HG02981 (cell line): ENCODE results near the gene ALDH16A1.
A peak's percentile ranks its signal among the peaks of the same experiment; 100 is the strongest.
"Not testable (repeated sequence)": the region's sequence is repeated elsewhere in the genome, so short reads cannot be mapped to it uniquely, and the experiment has no call there.

ENCODE experiments used
- ATAC-seq: cut with Tn5 transposase; IDR thresholded peaks from one replicate; pipeline ENCODE4 v1.9.1; 2021; ENCODE audit warnings: mild to moderate bottlenecking, moderate library complexity; ENCODE audit not compliant: unreplicated experiment

Gene ALDH16A1

DNA sequence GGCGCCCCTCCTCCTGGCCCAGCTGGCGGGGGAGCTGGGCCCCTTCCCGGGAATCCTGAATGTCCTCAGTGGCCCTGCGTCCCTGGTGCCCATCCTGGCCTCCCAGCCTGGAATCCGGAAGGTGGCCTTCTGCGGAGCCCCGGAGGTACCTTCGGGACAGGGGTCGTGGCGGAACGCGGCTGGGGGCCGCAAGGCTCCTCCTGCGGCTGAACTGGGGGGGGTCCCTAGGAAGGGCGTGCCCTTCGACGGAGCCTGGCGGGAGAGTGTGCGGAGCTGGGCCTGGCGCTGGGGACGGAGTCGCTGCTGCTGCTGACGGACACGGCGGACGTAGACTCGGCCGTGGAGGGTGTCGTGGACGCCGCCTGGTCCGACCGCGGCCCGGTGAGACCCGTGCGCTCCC is 8.6 kb downstream of the ALDH16A1 start:
- ATAC-seq = no peak

DNA sequence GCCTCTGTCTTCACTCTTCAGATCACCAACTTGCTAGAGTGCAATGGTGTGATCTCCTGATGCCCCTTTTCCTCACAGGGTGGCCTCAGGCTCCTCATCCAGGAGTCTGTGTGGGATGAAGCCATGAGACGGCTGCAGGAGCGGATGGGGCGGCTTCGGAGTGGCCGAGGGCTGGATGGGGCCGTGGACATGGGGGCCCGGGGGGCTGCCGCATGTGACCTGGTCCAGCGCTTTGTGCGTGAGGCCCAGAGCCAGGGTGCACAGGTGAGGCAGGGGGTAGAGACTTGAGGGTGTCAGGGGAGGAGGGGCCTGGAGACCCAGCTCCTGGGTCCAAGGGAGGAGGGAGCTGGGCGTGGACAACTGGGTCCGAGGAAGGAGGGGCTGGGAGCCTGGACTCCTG is 9.5 kb downstream of the ALDH16A1 start:
- ATAC-seq = no peak

DNA sequence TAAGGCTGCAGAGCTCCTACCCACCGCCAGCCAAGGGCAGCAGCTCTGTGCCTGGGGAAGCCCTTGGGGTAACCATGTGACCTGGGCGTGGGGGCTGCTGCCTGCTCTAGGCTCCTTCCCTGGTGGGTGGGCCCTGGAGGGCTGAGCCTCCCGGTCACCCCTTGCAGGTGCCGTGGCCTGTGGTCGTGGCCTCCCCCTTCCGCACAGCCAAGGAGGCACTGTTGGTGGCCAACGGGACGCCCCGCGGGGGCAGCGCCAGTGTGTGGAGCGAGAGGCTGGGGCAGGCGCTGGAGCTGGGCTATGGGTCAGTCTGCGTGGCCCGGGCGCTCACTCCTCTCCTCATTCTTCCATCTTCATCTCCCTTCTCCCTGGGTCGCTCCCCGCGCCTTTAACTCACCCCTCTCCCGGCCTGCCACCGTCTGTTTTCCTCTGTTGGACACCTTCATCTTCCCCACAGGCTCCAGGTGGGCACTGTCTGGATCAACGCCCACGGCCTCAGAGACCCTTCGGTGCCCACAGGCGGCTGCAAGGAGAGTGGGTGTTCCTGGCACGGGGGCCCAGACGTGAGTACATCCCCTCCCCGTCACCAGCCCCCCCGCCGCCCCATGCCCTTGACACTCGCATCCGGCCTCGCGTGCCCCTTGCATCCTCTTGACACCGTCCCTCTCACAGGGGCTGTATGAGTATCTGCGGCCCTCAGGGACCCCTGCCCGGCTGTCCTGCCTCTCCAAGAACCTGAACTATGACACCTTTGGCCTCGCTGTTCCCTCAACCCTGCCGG is 11.1 kb downstream of the ALDH16A1 start:
- no peak for ATAC-seq

DNA sequence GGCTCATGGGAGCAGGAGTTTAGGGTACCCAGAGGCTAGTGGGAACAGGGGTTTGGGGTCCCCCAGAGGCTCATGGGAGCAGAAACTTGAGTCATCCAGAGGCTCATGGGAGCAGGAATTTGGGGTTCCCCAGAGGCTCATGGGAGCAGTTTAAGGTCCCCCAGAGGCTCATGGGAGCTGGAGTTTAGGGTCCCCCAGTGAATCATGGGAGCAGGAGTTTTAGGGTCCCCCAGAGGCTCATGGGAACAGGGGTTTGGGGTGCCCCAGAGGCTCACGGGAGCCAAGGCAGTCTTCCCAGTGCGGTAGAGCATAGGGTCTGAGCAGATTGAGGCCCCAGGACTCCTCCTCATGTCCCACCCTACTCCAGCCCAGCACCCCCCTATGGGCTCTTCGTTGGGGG is 12.3 kb downstream of the ALDH16A1 start:
- ATAC-seq = no peak

DNA sequence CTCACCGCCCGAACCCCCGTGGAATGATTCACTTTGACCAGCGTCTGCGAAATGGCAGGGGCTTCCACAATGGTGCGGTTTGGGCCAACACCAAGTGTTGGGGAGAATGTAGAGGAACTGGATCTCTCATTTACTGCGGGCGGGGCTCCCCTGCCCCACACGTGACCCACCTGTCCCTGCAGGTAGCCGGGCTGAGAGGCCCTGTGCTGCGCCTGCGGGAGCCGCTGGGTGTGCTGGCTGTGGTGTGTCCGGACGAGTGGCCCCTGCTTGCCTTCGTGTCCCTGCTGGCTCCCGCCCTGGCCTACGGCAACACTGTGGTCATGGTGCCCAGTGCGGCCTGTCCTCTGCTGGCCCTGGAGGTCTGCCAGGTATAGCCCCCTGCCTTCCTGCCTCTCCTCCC is 15.2 kb downstream of the ALDH16A1 start:
- ATAC-seq = no peak

DNA sequence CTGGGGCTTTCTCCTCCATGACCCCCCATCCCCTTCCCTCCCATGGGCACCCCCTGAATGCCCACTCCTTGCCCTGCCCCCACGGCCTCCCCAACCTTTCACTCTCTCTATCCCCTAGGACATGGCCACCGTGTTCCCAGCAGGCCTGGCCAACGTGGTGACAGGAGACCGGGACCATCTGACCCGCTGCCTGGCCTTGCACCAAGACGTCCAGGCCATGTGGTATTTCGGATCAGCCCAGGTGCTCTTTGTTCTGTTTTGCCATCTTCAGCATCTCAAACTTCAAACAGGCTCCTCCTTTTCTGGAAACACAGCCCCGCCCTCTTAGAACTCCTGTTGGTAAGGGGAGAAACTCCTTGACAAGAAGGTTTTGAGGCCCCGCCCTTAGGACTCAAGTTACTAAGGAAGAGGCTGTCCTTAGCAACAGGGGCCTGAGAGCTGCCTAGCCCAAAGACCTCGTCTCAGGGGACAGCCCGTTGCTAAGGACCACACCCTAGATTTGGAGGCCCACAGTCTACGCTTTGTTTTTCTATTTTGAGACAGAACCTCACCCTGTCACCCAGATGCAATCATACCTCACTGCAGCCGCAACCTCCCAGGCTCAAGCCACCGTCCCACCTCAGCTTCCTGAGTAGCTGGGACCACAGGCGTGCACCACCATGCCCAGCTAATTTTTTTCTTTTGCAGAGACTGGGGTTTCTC is 15.9 kb downstream of the ALDH16A1 start:
- peak; percentile 75 for ATAC-seq

DNA sequence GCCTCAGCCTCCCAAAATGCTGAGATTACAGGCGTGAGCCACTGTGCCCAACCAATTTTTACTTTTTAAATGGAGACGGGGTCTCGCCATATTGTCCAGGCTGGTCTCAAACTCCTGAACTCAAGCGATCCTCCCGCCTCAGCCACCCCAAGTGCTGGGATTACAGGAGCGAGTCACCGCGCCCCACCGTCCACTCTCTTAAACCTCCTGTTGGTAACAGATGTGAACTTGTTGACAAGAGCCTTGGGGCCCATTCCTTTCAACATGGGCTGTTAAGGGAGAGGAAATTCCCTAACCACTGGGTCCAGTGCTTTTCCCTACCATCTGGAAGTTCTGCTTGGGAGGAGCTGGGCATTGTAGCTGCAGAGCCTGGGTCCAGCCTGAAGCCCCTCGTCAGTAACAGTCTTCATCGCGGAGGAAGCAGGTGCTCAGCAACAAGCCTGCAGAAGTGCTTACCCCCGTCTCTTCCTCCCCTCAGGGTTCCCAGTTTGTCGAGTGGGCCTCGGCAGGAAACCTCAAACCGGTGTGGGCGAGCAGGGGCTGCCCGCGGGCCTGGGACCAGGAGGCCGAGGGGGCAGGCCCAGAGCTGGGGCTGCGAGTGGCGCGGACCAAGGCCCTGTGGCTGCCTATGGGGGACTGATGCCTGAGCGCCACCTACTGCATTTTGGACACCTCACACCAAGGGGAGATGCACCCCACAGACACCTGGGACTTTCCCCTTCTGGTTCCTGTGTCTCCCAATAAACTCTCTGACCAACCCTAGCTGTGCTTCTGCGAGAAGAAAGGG is 17.0 kb downstream of the ALDH16A1 start:
- ATAC-seq = peak; percentile 43

DNA sequence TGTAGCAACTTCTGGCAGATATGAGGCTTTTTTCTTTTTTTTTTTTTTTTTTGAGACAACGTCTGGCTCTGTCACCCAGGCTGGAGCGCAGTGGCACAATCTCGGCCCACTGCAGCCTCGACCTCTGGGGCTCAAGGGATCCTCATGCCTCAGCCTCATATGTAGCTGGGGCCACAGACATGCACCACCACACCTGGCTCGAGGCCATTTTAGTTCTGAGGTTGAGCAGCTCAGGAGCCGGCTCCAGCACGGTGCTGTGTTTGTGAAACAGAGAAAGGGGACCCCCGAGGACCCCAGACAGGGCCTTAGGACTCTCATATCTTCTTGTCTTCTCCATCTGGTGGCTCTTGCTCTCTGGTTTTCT is 17.6 kb downstream of the ALDH16A1 start:
- no peak for ATAC-seq

DNA sequence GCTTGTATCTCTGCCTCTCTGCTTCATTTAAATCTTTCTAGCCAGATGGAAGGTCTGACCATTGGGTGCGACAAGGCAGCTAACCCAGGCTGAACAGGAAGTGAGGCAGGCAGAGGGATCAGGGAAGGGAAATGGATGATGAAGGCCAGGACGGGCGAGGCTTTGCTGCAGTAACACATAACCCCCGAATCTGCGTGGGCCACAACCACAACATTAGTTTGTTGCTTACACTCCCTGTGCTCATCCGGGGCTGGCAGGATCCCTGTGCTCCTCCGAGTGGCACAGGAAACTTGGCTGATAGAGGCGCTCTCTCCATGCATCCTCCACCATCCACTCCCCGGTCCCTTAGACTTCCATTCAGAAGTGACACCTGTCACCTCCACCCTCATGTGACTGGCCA is 19.9 kb downstream of the ALDH16A1 start:
- no peak for ATAC-seq

DNA sequence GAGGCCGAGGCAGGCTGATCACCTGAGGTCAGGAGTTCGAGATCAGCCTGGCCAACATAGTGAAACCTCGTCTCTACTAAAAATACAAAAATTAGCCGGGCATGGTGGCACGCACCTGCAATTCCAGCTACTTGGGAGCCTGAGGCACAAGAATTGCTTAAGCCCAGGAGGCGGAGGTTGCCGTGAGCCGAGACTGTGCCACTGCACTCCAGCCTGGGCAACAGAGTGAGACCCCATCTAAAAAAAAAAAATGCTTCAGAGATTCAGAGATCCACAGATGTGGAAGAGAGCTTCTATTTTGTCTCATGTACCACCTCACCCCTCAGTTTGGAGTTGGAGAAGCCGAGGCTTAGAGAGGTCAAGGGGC is 20.5 kb downstream of the ALDH16A1 start:
- not testable (repeated sequence) for ATAC-seq

DNA sequence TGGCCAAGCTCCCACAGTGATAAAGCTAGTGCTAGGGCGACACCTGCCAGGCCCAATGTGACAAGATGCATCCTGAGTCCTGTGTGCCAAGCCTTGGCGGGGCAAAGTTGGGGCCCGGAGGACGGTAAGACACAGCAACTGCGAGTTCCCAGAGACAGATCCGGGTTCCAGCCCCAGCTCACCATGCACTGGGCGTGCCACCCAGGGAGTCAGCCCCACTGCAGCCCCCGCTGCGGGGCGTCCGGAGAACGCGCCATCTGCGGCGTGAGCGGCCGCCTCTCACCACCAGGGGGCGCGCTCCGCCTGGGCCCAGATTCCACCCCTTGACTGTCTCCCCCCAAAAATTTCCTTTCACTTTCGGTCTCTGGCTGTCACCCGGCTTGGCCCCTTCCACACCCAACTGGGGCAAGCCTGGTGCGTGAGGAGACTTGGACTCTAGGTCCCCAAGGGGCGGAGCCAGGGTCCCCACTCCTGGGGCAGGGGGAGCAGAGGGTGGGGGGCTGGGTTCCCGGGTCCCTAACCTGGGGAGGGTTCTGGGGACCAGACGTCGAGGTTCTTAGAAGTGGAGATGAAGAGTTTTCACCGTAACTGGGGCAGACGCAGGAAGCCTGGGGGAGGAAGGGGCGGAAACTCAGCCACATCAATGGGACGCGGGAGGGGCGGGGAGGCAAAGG is 21.0 kb downstream of the ALDH16A1 start, which contains the start of gene FLT3LG:
TSS of gene FLT3LG (plus strand) at position 348 of the 674 bp plus-strand sequence. CDS start 425 bp downstream, outside the sequence.
- peak; percentile 35 for ATAC-seq

DNA sequence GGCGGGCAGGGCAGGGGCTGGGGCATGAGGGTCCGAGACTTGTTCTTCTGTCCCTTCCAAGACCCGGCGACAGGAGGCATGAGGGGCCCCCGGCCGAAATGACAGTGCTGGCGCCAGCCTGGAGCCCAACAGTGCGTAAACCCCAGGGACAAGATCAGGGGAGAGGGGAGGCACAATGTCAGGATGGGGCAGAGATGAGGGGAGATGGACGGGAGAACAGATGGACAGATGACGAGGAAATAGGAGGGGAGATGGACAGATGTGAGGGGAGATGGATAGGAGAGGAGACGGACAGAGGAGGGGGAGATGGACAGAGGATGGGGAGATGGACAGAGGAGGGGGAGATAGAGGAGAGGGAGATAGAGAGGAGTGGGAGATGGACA is 21.5 kb downstream of the ALDH16A1 start:
- no peak for ATAC-seq

DNA sequence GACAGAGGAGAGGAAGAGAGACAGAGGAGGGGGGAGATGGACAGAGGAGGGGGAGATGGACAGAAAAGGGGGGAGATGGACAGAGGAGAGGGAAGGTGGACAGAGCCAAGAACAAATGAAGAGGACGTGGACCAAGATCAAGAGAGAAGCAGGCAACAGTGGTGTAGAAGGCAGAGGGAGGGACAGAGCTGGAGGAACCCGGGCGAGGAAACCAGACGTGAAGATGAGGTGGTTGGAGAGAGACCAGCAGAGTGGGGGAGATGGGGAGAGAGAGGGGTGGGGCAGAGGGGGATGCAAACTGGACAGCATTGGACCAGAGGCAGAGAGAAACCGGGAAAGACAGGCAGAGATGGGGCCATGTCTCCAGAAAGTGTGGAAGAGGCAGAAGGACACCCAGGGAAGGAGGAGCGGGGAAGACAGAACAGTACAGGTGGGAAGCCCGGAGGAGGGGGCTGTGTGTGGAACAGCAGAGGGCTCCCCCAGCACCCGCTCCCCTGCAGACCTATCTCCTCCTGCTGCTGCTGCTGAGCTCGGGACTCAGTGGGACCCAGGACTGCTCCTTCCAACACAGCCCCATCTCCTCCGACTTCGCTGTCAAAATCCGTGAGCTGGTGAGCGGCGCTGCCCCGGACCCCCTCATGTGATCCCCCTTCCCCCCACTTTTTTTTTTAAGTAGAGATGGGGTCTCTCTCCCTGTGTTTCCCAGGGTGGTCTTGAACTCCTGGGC is 22.3 kb downstream of the ALDH16A1 start:
- ATAC-seq = no peak

DNA sequence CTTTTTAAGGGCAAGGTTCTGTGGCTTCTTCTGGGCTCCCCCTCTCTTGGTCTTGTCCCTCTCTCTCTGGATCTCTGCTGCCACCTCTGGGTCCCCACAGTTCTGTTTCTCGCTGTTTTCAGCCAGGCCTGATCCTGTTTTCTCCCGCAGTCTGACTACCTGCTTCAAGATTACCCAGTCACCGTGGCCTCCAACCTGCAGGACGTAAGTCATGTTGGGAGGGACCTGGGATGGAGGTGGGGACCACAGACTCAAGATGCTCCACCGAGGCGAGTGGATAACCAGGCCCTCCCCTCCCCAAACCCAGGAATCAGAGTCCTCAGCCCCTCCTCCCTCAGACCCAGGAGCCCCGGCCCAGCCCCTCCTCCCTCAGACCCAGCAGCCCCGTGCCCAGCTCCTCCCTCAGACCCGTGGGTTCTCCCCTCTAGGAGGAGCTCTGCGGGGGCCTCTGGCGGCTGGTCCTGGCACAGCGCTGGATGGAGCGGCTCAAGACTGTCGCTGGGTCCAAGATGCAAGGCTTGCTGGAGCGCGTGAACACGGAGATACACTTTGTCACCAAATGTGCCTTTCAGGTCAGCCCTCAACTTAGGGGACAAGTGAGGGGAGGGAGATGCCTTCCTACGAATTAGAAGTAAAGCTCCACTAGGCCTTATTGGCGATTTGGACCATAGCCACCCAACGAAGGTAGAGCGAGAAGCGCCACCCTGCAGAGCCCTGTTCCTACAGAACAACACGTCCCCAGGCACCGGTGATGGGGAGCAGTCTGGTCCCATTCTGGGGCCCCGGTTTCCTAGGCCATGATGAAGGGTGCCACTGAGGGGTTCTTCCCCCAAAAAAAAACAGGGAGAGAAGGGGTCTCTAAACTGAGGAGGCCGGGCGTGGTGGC is 23.2 kb downstream of the ALDH16A1 start:
- no peak for ATAC-seq

DNA sequence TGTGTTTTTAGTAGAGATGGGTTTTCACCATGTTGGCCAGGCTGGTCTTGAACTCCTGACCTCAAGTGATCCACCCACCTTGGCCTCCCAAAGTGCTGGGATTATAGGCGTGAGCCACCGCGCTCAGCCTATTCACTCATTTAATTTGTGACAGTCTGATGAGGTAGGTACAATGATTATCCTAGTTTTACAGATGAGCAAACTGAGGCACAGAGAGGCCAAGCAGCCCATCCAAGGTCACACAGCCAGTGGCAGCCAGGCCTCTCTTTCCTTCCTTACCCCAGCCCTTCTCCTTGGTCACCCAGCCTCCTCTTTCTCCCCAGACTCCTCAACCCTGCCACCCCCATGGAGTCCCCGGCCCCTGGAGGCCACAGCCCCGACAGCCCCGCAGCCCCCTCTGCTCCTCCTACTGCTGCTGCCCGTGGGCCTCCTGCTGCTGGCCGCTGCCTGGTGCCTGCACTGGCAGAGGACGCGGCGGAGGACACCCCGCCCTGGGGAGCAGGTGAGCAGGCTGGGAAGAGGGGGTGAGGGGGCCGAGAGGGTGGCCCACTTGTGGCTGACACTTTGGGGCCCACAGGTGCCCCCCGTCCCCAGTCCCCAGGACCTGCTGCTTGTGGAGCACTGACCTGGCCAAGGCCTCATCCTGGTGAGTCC is 27.1 kb downstream of the ALDH16A1 start:
- no peak for ATAC-seq

DNA sequence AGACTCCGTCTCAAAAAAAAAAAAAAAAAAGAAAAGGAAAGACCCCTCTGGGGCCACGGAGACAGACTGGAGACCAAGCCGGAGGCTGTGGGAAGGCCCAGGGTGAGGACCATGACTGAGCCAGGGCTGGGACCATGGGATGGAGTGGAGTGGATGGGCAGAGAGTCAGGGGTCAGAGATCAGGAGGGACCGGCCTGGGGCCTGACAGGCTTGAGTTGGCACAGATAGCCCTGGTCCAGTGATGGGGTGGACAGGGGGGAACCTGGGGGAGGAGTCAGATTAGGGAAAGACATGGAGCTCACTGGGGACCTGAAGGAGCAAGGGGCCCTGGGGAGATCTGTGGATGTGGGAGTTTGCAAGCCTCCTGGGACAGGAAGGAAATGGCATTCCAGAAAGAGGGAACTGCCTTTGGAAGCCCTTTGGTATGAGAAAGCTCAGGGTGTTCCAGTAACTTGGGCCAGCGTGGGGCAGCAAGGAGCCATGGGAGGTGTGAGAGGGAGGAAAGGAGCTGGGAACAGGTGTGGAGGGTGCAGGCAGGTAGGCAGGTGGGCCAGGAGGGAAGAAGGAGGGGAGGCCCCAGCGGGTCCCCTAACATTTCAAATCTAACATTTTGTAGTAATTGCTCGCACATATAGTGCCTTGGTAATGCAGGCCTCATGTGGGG is 28.1 kb downstream of the ALDH16A1 start:
- ATAC-seq = no peak

DNA sequence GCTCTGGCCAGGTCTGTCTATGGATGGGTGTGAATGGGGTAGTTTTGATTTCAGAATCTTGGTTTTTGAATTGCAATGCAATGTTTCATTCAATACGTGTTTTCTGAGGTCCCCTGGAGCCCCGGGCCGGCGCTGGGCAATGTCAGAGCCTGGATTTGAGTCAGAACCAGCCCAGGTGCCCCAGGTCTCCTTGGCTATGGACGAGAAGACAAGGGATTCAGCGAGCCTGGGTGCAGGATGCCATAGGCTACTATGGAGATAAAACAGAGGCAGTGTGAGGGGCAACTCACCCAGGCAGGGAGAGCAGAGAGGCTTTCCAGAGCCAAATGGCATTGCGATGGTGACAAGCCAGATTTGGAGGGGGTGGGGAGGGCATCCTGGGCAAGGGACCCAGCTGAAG is 33.2 kb downstream of the ALDH16A1 start:
- ATAC-seq = no peak

DNA sequence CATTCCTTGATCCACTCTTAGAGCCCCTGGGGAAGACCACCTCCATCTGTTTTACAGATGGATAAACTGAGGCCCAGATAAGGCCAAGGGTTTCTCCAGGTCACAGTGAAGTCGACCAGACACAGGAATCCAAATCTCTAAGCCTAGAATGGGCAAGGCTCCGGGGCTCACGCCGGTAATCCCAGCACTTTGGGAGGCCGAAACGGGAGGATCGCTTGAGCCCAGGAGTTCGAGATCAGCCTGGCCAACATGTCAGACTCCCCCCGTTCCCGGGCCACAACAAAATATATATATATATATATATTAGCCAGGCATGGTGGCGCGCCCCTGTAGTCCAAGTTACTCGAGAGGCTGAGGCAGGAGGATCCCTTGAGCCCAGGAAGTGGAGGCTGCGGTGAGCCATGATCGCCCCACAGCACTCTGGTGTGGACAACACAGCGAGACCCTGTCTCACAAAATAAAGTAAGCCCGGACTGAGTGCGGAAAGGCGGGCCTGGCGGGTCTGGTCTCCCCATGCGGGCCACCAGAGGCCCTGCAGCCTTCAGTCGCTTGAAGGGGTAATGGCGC is 33.8 kb downstream of the ALDH16A1 start:
- ATAC-seq = no peak
